HEK293 (cell line): Measurements from ENCODE around the gene SNTN.

ENCODE experiments used
- CTCF ChIA-PET: fragments of 350-600 bp; formaldehyde crosslinking; extraction: SDS; loops from one replicate; lab custom pipeline; 2021; ENCODE audit warnings: antibody characterized with exemption; lab: Yijun Ruan, JAX
- POLR2A ChIA-PET: fragments of 300-600 bp; formaldehyde crosslinking; extraction: SDS; loops from one replicate; lab custom pipeline; 2020; ENCODE audit warnings: antibody characterized with exemption, inconsistent platforms; lab: Yijun Ruan, JAX
- H3K27ac ChIP-seq: fragments of 200-500 bp; sonication (Bioruptor generic); 2 replicates; pipeline ENCODE4 v1.5.1; 2014; ENCODE audit warnings: low read depth, low read length, control low read depth, inconsistent platforms; ENCODE audit errors: extremely low read depth
- H3K36me3 ChIP-seq, 2 experiments: fragments of 200-500 bp in 1 of 2; sonication (Bioruptor generic) in 1 of 2; 1 replicate in 1 of 2; 2 replicates in 1 of 2; pipeline ENCODE4 v1.5.1; 2014 to 2017; ENCODE audit warnings: inconsistent platforms in 2 of 2, low read length in 2 of 2; ENCODE audit not compliant: control insufficient read depth in 2 of 2, insufficient read depth in 1 of 2
- H3K4me1 ChIP-seq: fragments of 200-500 bp; sonication (Bioruptor generic); 2 replicates; pipeline ENCODE4 v1.5.1; 2014; ENCODE audit warnings: mild to moderate bottlenecking, low read length, inconsistent platforms; ENCODE audit not compliant: control insufficient read depth, insufficient read depth
- H3K4me3 ChIP-seq: 2 replicates; pipeline ENCODE4 v1.5.1; 2011; ENCODE audit warnings: low read depth, mild to moderate bottlenecking, control low read depth, low read length, moderate library complexity
- H3K9me3 ChIP-seq: fragments of 200-500 bp; sonication (Bioruptor generic); 2 replicates; pipeline ENCODE4 v1.5.1; 2014; ENCODE audit warnings: low read depth, low read length, inconsistent platforms; ENCODE audit not compliant: control insufficient read depth, insufficient read depth
- FEZF1 ChIP-seq: fragments of 450-650 bp; formaldehyde crosslinking; IDR thresholded peaks from 2 replicates; pipeline ENCODE4 v1.5.1; 2016; ENCODE audit warnings: missing biosample characterization, missing genetic modification characterization
- GFI1B ChIP-seq: fragments of 450-650 bp; formaldehyde crosslinking; IDR thresholded peaks from 2 replicates; pipeline ENCODE4 v1.5.1; 2016; ENCODE audit warnings: missing biosample characterization, missing genetic modification characterization
- SCRT2 ChIP-seq: fragments of 450-650 bp; formaldehyde crosslinking; IDR thresholded peaks from 2 replicates; pipeline ENCODE4 v1.5.1; 2016; ENCODE audit warnings: missing biosample characterization, missing genetic modification characterization
- ZBTB21 ChIP-seq: fragments of 450-650 bp; formaldehyde crosslinking; IDR thresholded peaks from 2 replicates; pipeline ENCODE4 v1.5.1; 2017; ENCODE audit warnings: missing biosample characterization, missing genetic modification characterization
- ZFP41 ChIP-seq: fragments of 450-650 bp; formaldehyde crosslinking; IDR thresholded peaks from 2 replicates; pipeline ENCODE4 v1.5.1; 2016; ENCODE audit warnings: missing biosample characterization, missing genetic modification characterization, borderline replicate concordance
- ZFP69B ChIP-seq: fragments of 450-650 bp; formaldehyde crosslinking; IDR thresholded peaks from 2 replicates; pipeline ENCODE4 v1.5.1; 2016; ENCODE audit warnings: missing biosample characterization, missing genetic modification characterization
- ZNF133 ChIP-seq: fragments of 450-650 bp; formaldehyde crosslinking; IDR thresholded peaks from 2 replicates; pipeline ENCODE4 v1.5.1; 2016; ENCODE audit warnings: missing biosample characterization, missing genetic modification characterization
- ZNF184 ChIP-seq: fragments of 450-650 bp; IDR thresholded peaks from 2 replicates; pipeline ENCODE4 v1.5.1; 2018; ENCODE audit warnings: missing biosample characterization, mild to moderate bottlenecking, missing genetic modification characterization
- ZNF2 ChIP-seq: fragments of 450-650 bp; formaldehyde crosslinking; IDR thresholded peaks from 2 replicates; pipeline ENCODE4 v1.5.1; 2016; ENCODE audit warnings: missing biosample characterization, missing genetic modification characterization
- ZNF202 ChIP-seq: fragments of 450-650 bp; formaldehyde crosslinking; IDR thresholded peaks from 2 replicates; pipeline ENCODE4 v1.5.1; 2016; ENCODE audit warnings: missing biosample characterization, missing genetic modification characterization, borderline replicate concordance
- ZNF214 ChIP-seq: fragments of 450-650 bp; formaldehyde crosslinking; IDR thresholded peaks from 2 replicates; pipeline ENCODE4 v1.5.1; 2017; ENCODE audit warnings: missing biosample characterization, mild to moderate bottlenecking, missing genetic modification characterization, borderline replicate concordance
- ZNF366 ChIP-seq: fragments of 450-650 bp; formaldehyde crosslinking; conservative IDR thresholded peaks from 2 replicates; pipeline ENCODE4 v1.5.1; 2016; ENCODE audit warnings: missing biosample characterization, missing genetic modification characterization
- ZNF48 ChIP-seq: fragments of 450-650 bp; formaldehyde crosslinking; IDR thresholded peaks from 2 replicates; pipeline ENCODE4 v1.5.1; 2016; ENCODE audit warnings: missing biosample characterization, missing genetic modification characterization
- ZNF624 ChIP-seq: fragments of 450-650 bp; formaldehyde crosslinking; IDR thresholded peaks from 2 replicates; pipeline ENCODE4 v1.5.1; 2017; ENCODE audit warnings: missing biosample characterization, missing genetic modification characterization
- ZNF785 ChIP-seq: fragments of 450-650 bp; formaldehyde crosslinking; IDR thresholded peaks from 2 replicates; pipeline ENCODE4 v1.5.1; 2016; ENCODE audit warnings: missing biosample characterization, missing genetic modification characterization
- ZNF837 ChIP-seq: fragments of 450-650 bp; formaldehyde crosslinking; IDR thresholded peaks from 2 replicates; pipeline ENCODE4 v1.5.1; 2016; ENCODE audit warnings: missing biosample characterization, missing genetic modification characterization
- TF ChIP-seq, protein P1 (sequence below): fragments of 450-650 bp; formaldehyde crosslinking; IDR thresholded peaks from 2 replicates; pipeline ENCODE4 v1.5.1; 2016; ENCODE audit warnings: missing biosample characterization, missing genetic modification characterization
- TF ChIP-seq, protein P2 (sequence below): fragments of 450-650 bp; formaldehyde crosslinking; IDR thresholded peaks from 2 replicates; pipeline ENCODE4 v1.5.1; 2016; ENCODE audit warnings: missing biosample characterization, missing genetic modification characterization, low read depth
- TF ChIP-seq, protein P3 (sequence below): fragments of 450-650 bp; formaldehyde crosslinking; IDR thresholded peaks from 2 replicates; pipeline ENCODE4; 2016; ENCODE audit warnings: missing biosample characterization, missing genetic modification characterization
- TF ChIP-seq, protein P4 (sequence below): fragments of 450-650 bp; formaldehyde crosslinking; IDR thresholded peaks from 2 replicates; pipeline ENCODE4 v1.5.1; 2017; ENCODE audit warnings: missing biosample characterization, missing genetic modification characterization
- TF ChIP-seq, protein P5 (sequence below): fragments of 450-650 bp; formaldehyde crosslinking; IDR thresholded peaks from 2 replicates; pipeline ENCODE4 v1.5.1; 2017; ENCODE audit warnings: missing biosample characterization, missing genetic modification characterization
- TF ChIP-seq, protein P6 (sequence below): fragments of 450-650 bp; formaldehyde crosslinking; IDR thresholded peaks from 2 replicates; pipeline ENCODE4 v1.5.1; 2016; ENCODE audit warnings: missing biosample characterization, missing genetic modification characterization

Gene SNTN

DNA sequence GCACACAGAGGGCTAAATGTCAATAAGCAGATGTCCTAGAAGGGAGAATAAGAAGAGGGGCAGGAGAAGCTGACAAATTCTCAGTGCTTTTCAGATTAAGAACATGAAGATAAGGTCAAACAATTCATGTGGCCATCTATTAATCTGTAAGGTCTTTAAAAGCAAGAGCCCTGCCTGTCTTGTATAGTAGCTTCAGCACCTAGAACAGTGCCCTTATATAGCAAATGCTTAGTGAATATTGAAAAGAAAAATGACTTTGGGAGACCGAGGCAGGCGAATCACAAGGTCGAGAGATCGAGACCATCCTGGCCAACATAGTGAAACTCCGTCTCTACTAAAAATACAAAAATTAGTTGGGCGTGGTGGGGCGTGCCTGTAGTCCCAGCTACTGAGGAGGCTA lies 18.1 kb downstream of the SNTN start (continued):
- no peak for TF ChIP-seq ZNF202
- no peak for TF ChIP-seq ZBTB21 (tag by site-specific recombination)
- TF ChIP-seq GFI1B: no peak

DNA sequence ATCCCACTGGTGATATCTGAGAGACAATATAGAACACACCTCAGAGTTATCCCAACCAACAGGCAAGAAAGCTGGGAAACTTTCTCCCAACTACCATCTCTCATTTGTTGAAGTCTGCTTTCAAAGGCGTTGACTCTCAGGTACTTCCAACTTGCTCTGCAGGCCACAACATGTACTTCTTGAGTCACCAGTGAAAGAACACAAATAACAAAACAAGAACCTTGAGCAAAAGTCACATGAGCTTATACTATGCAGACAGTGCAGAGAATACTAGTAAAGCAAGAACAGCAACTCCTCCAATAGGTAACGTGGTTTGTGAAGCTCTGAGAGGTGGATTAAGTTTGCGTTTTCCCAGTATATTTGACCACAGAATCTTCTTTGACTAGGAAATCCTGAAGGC lies 20.6 kb downstream of the SNTN start:
- TF ChIP-seq ZFP41 (tag by site-specific recombination) (no peak), ZNF184 (tag by site-specific recombination) (no peak), ZFP69B (tag by site-specific recombination) (no peak), ZNF624 (tag by site-specific recombination) (no peak), ZNF48 (tag by site-specific recombination) (no peak), ZNF133 (no peak), ZNF785 (tag by site-specific recombination) (no peak), ZNF2 (tag by site-specific recombination) (no peak), ZNF837 (tag by site-specific recombination) (no peak), FEZF1 (tag by site-specific recombination) (no peak), SCRT2 (tag by site-specific recombination) (no peak), ZNF366 (no peak), ZNF214 (no peak)
- TF ChIP-seq, protein P1, sequence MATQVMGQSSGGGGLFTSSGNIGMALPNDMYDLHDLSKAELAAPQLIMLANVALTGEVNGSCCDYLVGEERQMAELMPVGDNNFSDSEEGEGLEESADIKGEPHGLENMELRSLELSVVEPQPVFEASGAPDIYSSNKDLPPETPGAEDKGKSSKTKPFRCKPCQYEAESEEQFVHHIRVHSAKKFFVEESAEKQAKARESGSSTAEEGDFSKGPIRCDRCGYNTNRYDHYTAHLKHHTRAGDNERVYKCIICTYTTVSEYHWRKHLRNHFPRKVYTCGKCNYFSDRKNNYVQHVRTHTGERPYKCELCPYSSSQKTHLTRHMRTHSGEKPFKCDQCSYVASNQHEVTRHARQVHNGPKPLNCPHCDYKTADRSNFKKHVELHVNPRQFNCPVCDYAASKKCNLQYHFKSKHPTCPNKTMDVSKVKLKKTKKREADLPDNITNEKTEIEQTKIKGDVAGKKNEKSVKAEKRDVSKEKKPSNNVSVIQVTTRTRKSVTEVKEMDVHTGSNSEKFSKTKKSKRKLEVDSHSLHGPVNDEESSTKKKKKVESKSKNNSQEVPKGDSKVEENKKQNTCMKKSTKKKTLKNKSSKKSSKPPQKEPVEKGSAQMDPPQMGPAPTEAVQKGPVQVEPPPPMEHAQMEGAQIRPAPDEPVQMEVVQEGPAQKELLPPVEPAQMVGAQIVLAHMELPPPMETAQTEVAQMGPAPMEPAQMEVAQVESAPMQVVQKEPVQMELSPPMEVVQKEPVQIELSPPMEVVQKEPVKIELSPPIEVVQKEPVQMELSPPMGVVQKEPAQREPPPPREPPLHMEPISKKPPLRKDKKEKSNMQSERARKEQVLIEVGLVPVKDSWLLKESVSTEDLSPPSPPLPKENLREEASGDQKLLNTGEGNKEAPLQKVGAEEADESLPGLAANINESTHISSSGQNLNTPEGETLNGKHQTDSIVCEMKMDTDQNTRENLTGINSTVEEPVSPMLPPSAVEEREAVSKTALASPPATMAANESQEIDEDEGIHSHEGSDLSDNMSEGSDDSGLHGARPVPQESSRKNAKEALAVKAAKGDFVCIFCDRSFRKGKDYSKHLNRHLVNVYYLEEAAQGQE (tag by site-specific recombination): no peak
- TF ChIP-seq, protein P2, sequence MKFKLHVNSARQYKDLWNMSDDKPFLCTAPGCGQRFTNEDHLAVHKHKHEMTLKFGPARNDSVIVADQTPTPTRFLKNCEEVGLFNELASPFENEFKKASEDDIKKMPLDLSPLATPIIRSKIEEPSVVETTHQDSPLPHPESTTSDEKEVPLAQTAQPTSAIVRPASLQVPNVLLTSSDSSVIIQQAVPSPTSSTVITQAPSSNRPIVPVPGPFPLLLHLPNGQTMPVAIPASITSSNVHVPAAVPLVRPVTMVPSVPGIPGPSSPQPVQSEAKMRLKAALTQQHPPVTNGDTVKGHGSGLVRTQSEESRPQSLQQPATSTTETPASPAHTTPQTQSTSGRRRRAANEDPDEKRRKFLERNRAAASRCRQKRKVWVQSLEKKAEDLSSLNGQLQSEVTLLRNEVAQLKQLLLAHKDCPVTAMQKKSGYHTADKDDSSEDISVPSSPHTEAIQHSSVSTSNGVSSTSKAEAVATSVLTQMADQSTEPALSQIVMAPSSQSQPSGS (tag by site-specific recombination): no peak
- TF ChIP-seq, protein P3, sequence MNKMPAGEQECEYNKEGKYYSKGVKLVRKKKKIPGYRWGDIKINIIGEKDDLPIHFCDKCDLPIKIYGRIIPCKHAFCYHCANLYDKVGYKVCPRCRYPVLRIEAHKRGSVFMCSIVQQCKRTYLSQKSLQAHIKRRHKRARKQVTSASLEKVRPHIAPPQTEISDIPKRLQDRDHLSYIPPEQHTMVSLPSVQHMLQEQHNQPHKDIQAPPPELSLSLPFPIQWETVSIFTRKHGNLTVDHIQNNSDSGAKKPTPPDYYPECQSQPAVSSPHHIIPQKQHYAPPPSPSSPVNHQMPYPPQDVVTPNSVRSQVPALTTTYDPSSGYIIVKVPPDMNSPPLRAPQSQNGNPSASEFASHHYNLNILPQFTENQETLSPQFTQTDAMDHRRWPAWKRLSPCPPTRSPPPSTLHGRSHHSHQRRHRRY (tag by site-specific recombination): no peak
- TF ChIP-seq, protein P4, sequence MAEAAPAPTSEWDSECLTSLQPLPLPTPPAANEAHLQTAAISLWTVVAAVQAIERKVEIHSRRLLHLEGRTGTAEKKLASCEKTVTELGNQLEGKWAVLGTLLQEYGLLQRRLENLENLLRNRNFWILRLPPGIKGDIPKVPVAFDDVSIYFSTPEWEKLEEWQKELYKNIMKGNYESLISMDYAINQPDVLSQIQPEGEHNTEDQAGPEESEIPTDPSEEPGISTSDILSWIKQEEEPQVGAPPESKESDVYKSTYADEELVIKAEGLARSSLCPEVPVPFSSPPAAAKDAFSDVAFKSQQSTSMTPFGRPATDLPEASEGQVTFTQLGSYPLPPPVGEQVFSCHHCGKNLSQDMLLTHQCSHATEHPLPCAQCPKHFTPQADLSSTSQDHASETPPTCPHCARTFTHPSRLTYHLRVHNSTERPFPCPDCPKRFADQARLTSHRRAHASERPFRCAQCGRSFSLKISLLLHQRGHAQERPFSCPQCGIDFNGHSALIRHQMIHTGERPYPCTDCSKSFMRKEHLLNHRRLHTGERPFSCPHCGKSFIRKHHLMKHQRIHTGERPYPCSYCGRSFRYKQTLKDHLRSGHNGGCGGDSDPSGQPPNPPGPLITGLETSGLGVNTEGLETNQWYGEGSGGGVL (tag by site-specific recombination): no peak
- TF ChIP-seq, protein P5, sequence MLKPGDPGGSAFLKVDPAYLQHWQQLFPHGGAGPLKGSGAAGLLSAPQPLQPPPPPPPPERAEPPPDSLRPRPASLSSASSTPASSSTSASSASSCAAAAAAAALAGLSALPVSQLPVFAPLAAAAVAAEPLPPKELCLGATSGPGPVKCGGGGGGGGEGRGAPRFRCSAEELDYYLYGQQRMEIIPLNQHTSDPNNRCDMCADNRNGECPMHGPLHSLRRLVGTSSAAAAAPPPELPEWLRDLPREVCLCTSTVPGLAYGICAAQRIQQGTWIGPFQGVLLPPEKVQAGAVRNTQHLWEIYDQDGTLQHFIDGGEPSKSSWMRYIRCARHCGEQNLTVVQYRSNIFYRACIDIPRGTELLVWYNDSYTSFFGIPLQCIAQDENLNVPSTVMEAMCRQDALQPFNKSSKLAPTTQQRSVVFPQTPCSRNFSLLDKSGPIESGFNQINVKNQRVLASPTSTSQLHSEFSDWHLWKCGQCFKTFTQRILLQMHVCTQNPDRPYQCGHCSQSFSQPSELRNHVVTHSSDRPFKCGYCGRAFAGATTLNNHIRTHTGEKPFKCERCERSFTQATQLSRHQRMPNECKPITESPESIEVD (tag by site-specific recombination): no peak
- TF ChIP-seq, protein P6, sequence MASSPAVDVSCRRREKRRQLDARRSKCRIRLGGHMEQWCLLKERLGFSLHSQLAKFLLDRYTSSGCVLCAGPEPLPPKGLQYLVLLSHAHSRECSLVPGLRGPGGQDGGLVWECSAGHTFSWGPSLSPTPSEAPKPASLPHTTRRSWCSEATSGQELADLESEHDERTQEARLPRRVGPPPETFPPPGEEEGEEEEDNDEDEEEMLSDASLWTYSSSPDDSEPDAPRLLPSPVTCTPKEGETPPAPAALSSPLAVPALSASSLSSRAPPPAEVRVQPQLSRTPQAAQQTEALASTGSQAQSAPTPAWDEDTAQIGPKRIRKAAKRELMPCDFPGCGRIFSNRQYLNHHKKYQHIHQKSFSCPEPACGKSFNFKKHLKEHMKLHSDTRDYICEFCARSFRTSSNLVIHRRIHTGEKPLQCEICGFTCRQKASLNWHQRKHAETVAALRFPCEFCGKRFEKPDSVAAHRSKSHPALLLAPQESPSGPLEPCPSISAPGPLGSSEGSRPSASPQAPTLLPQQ (tag by site-specific recombination): no peak
- CTCF ChIA-PET: no interaction called here
- Histone ChIP-seq H3K9me3 (no peaks in the 10 kb centered on the region), H3K36me3 (no peaks in the 10 kb centered on the region), H3K27ac (no peak overlapping the region), H3K4me3 (no peak overlapping the region), H3K4me1 (no peaks in the 10 kb centered on the region)
- POLR2A ChIA-PET: no interaction called here
